Panc1 (cell line): ENCODE measurements around the gene ZNF366. TPM values are rescaled to one million over a fixed set of nuclear protein-coding genes. Genes with fewer than 3 reads are reported as not detected.

Source experiments
- ATAC-seq: fragments of 200-7000 bp; cut with Tn5 transposase; 2 replicates; pipeline ENCODE4 v1.9.1; 2020; ENCODE audit warnings: mild to moderate bottlenecking, moderate library complexity
- BruUV-seq: library from RNA; stranded (reverse); fragments of 400-500 nt; replicated peaks from 2 replicates; lab custom pipeline; 2021; lab: Mats Ljungman, UMichigan
- CTCF ChIA-PET: fragments of 300-600 bp; sonication (Branson Sonifier 250); formaldehyde crosslinking; loops from one replicate; lab custom pipeline; 2022; ENCODE audit warnings: antibody characterized with exemption; lab: Charles Lee
- POLR2A ChIA-PET: fragments of 300-600 bp; sonication (Branson Sonifier 250); formaldehyde crosslinking; loops from one replicate; lab custom pipeline; 2022; ENCODE audit warnings: antibody characterized with exemption; lab: Charles Lee
- DNase-seq: peaks from one replicate; pipeline ENCODE4 v3.0.0-alpha.2; 2010; ENCODE audit warnings: low read depth, low spot score
- H3K27ac ChIP-seq: 2 replicates; pipeline ENCODE4 v1.5.1; 2011; ENCODE audit warnings: mild to moderate bottlenecking, low read length, inconsistent platforms
- H3K27me3 ChIP-seq: fragments of 200-500 bp; sonication (Bioruptor generic); 2 replicates; pipeline ENCODE4 v1.6.0; 2014; ENCODE audit warnings: low read length, inconsistent platforms; ENCODE audit not compliant: control insufficient read depth, insufficient read depth
- H3K36me3 ChIP-seq: fragments of 200-500 bp; sonication (Bioruptor generic); 2 replicates; pipeline ENCODE4 v1.5.1; 2014; ENCODE audit warnings: inconsistent platforms, mild to moderate bottlenecking, low read length, moderate library complexity; ENCODE audit not compliant: control insufficient read depth, insufficient read depth
- H3K4me1 ChIP-seq: 2 replicates; pipeline ENCODE4 v1.5.1; 2011; ENCODE audit warnings: inconsistent platforms, mild to moderate bottlenecking, low read length, moderate library complexity; ENCODE audit not compliant: control insufficient read depth, insufficient read depth
- H3K4me3 ChIP-seq, 2 experiments: 2 replicates each; pipeline ENCODE4 v1.5.1; 2011 to 2012; ENCODE audit warnings: low read depth in 2 of 2, low read length in 2 of 2, mild to moderate bottlenecking in 2 of 2, inconsistent platforms in 1 of 2, moderate library complexity in 1 of 2
- H3K9me3 ChIP-seq: fragments of 200-500 bp; sonication (Bioruptor generic); 2 replicates; pipeline ENCODE4 v1.5.1; 2014; ENCODE audit warnings: low read depth, mild to moderate bottlenecking, inconsistent platforms, low read length, moderate library complexity; ENCODE audit not compliant: control insufficient read depth, insufficient read depth
- POLR2AphosphoS5 ChIP-seq: IDR thresholded peaks from 2 replicates; pipeline ENCODE4 v1.6.1; 2012; ENCODE audit warnings: mild to moderate bottlenecking, low read depth, low read length, moderate library complexity
- SIN3A ChIP-seq: IDR thresholded peaks from 2 replicates; pipeline ENCODE4 v1.6.1; 2012; ENCODE audit warnings: low read depth, mild to moderate bottlenecking, low read length, moderate library complexity, borderline replicate concordance; ENCODE audit not compliant: insufficient read depth
- TCF7L2 ChIP-seq: IDR thresholded peaks from 2 replicates; pipeline ENCODE4 v1.6.1; 2011; ENCODE audit warnings: mild to moderate bottlenecking, low read depth, low read length, inconsistent platforms
- in situ Hi-C: cut with HindIII; loops from 2 replicates; pipeline ENCODE4 v1.10.0; 2016; ENCODE audit warnings: low sequenced_read_pairs, low pct_unique_long_range_greater_than_20kb
- intact Hi-C: fragments of 100-400 bp; cut with micrococcal nuclease; formaldehyde crosslinking; loops from one replicate; pipeline ENCODE4 v1.10.0; 2022; ENCODE audit not compliant: unreplicated experiment
- total RNA-seq: library from RNA; stranded (reverse); gene quantifications from one replicate; pipeline ENCODE4 v1.2.1, GENCODE V29; 2021; ENCODE audit not compliant: unreplicated experiment
- TF ChIP-seq, protein P1 (sequence below), 2 experiments: IDR thresholded peaks; 2 replicates each; pipeline ENCODE4 v1.6.1; 2011 to 2012; ENCODE audit warnings: low read depth in 2 of 2, control low read depth in 1 of 2, low read length in 1 of 2, mild to moderate bottlenecking in 1 of 2, moderate library complexity in 1 of 2; ENCODE audit not compliant: insufficient read depth in 1 of 2
- TF ChIP-seq, protein P2 (sequence below): fragments of 450-650 bp; IDR thresholded peaks from 2 replicates; pipeline ENCODE4 v1.5.1; 2017; ENCODE audit warnings: mild to moderate bottlenecking

Gene ZNF366
- total RNA-seq, 1 experiment from 2014 or later = not detected

DNA sequence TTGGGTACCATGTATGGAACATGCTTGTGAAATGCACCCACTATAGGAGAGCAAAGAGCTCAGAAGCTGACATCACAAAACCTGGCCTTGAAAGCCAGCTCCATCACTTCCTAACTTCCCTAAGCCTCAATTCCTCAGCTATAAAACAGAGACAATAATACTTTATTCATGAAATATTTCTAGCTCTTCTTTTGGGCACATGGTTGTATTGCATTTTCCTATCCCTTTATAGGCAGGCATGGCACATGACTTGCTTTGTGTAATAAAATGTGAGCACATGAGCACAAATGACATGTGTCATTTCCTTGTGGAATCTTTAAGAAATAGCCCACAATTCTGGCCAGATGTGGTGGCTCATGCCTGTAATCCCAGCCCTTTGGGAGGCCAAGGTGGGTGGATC is 18.5 kb downstream of the ZNF366 start:
- Histone ChIP-seq H3K27me3 (no peaks in the 10 kb centered on the region), H3K9me3 (no peaks in the 10 kb centered on the region), H3K27ac (no peak overlapping the region), H3K4me3 (no peak overlapping the region), H3K4me1 (no peaks in the 10 kb centered on the region), H3K36me3 (no peaks in the 10 kb centered on the region)
- ChIA-PET CTCF (no interaction called here), POLR2A (interaction anchor here (0.7 kb wide), 1 partner anchor 347 kb away, joined by 4 read pairs; no protein-coding TSS in a partner anchor)
- no TSS peak for BruUV-seq
- ATAC-seq = no peak
- no peak for DNase-seq
- intact Hi-C loops = no loop called here
- TF ChIP-seq, protein P1, sequence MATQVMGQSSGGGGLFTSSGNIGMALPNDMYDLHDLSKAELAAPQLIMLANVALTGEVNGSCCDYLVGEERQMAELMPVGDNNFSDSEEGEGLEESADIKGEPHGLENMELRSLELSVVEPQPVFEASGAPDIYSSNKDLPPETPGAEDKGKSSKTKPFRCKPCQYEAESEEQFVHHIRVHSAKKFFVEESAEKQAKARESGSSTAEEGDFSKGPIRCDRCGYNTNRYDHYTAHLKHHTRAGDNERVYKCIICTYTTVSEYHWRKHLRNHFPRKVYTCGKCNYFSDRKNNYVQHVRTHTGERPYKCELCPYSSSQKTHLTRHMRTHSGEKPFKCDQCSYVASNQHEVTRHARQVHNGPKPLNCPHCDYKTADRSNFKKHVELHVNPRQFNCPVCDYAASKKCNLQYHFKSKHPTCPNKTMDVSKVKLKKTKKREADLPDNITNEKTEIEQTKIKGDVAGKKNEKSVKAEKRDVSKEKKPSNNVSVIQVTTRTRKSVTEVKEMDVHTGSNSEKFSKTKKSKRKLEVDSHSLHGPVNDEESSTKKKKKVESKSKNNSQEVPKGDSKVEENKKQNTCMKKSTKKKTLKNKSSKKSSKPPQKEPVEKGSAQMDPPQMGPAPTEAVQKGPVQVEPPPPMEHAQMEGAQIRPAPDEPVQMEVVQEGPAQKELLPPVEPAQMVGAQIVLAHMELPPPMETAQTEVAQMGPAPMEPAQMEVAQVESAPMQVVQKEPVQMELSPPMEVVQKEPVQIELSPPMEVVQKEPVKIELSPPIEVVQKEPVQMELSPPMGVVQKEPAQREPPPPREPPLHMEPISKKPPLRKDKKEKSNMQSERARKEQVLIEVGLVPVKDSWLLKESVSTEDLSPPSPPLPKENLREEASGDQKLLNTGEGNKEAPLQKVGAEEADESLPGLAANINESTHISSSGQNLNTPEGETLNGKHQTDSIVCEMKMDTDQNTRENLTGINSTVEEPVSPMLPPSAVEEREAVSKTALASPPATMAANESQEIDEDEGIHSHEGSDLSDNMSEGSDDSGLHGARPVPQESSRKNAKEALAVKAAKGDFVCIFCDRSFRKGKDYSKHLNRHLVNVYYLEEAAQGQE (IDR thresholded peaks at IDR 0.05; ENCODE audit: insufficient read depth in 1 of 2, low read depth in 2 of 2, low read length in 1 of 2) = no peak
- TF ChIP-seq POLR2AphosphoS5 = no peak
- TF ChIP-seq, protein P2, sequence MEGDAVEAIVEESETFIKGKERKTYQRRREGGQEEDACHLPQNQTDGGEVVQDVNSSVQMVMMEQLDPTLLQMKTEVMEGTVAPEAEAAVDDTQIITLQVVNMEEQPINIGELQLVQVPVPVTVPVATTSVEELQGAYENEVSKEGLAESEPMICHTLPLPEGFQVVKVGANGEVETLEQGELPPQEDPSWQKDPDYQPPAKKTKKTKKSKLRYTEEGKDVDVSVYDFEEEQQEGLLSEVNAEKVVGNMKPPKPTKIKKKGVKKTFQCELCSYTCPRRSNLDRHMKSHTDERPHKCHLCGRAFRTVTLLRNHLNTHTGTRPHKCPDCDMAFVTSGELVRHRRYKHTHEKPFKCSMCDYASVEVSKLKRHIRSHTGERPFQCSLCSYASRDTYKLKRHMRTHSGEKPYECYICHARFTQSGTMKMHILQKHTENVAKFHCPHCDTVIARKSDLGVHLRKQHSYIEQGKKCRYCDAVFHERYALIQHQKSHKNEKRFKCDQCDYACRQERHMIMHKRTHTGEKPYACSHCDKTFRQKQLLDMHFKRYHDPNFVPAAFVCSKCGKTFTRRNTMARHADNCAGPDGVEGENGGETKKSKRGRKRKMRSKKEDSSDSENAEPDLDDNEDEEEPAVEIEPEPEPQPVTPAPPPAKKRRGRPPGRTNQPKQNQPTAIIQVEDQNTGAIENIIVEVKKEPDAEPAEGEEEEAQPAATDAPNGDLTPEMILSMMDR = no peak
- TF ChIP-seq TCF7L2 = no peak
- no peak for TF ChIP-seq SIN3A
- in situ Hi-C loops = no loop called here

DNA sequence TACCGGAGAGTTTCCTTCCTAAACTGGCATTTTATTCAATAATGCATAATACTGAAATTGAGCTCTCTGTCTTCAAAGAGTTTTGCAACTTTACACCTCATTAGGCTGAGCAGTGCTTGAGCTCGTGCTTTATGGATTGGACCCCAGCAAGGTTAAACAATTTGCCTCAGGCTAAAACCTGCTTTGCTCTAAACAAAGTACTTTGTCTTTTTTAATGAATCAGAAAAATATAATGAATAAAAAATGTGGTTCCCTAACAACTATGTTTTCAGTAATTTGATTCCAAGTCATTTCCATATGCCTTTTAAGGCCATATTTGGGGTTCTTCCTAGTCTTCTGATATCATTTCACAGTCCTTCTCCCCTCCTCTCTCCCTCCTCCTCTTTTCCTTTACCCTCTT is 20.0 kb downstream of the ZNF366 start:
- intact Hi-C loops = no loop called here
- ATAC-seq (no peak), DNase-seq (no peak)
- CTCF ChIA-PET = no interaction called here
- Histone ChIP-seq H3K36me3 (no peaks in the 10 kb centered on the region), H3K9me3 (no peaks in the 10 kb centered on the region), H3K27ac (no peak overlapping the region), H3K4me3 (no peak overlapping the region), H3K27me3 (no peaks in the 10 kb centered on the region), H3K4me1 (no peaks in the 10 kb centered on the region)
- TF ChIP-seq, protein P2 = no peak
- TF ChIP-seq SIN3A = no peak
- no peak for TF ChIP-seq POLR2AphosphoS5
- TF ChIP-seq, protein P1 (IDR thresholded peaks at IDR 0.05; ENCODE audit: insufficient read depth in 1 of 2, low read depth in 2 of 2, low read length in 1 of 2) = no peak
- no peak for TF ChIP-seq TCF7L2
- POLR2A ChIA-PET = no interaction called here
- in situ Hi-C loops = no loop called here
- no TSS peak for BruUV-seq
